GM18873 (cell line): Measurements from ENCODE around the gene ADAM22.

Experiments
- ATAC-seq: cut with Tn5 transposase; IDR thresholded peaks from one replicate; pipeline ENCODE4 v1.9.1; 2021; ENCODE audit warnings: mild to moderate bottlenecking, moderate library complexity, moderate number of reproducible peaks; ENCODE audit not compliant: unreplicated experiment, low FRiP score

The ADAM22 gene

GRCh38 chr7:88034083-88034695 lies 100.1 kb downstream of the ADAM22 start:
- ATAC-seq: no peak

DNA sequence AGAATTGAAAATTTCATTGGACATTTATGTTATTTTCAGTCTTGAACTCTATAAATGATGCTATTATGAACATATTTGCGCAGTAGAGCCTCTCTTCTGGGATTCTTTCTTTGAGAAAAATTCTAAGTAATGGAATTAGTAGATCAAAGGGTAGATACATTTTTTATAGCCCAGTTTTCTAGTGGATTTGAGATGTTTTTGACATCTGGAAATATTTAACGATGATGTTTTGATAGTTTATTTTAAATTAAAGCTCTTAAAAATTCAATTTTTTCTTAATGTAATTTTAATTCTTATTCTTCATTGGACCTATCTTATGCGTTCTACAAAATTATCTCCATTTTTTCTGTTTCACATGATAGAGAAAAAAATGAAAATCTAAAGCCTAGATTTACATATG lies 103.0 kb downstream of the ADAM22 start:
- no peak for ATAC-seq

DNA sequence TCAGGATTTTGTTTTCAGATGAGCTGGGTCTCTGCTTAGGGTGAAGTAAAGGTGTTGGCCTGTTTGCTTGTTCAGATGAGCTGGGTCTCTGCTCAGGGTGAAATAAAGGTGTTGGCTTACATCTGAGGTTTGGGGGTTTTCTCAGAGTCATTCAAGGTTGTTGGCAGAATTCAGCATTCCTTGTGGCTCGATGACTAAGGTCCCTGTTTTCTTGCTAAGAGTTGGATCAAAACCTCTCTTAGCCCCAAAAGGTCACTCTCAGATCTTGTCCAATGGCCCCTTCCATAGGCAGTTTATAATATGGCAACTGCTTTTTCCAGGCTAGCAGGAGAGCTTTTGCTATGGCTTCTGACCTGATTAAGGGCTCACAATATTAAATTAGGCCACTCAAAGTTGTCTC lies 106.6 kb downstream of the ADAM22 start:
- ATAC-seq: no peak

- ATAC-seq: no peak
Observed at GRCh38 chr7:88041583-88041982, 107.5 kb downstream of the ADAM22 start.

DNA sequence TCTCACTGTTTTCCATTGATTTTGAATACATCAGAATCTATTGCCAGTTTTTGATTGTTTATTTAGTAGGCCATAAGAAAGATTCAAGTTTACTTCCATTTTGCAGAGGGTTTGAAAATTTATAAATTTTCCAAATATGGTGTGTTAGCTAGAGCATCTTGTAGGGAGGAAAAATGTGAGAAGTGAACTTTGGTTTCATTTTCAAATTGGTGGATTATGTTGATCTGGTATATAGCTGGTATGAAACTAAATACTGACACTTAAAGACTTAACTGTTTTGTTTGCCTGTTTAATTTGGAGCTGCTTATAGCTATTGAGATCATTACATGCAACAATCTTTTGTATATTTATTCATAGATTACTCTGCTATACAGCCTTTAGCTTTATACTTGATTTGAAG lies 108.1 kb downstream of the ADAM22 start:
- ATAC-seq: no peak

- ATAC-seq: no peak
Observed at GRCh38 chr7:88042803-88043202, 108.8 kb downstream of the ADAM22 start.

- no peak for ATAC-seq
Observed at GRCh38 chr7:88044069-88044468, 110.0 kb downstream of the ADAM22 start.

GRCh38 chr7:88046839-88047573 lies 113.0 kb downstream of the ADAM22 start:
- ATAC-seq: no peak

GRCh38 chr7:88057655-88058054 lies 123.6 kb downstream of the ADAM22 start:
- no peak for ATAC-seq

DNA sequence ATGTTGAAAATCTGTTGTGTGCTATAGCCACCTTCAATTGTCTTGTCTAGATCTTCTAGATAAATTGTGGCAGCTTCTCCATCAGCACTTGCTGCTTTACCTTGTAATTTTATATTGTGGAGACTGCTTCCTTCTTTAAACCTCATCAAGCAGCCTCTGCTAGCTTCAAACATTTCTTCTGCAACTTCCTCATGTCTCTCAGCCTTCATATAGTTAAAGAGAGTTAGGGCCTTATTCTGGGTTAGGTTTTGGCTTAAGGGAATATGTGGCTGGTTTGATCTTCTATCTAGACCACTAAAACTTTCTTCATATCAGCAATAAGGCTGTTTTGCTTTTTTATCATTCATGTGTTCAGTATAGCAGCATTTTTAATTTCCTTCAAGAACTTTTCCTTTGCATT lies 128.2 kb downstream of the ADAM22 start:
- ATAC-seq: no peak

DNA sequence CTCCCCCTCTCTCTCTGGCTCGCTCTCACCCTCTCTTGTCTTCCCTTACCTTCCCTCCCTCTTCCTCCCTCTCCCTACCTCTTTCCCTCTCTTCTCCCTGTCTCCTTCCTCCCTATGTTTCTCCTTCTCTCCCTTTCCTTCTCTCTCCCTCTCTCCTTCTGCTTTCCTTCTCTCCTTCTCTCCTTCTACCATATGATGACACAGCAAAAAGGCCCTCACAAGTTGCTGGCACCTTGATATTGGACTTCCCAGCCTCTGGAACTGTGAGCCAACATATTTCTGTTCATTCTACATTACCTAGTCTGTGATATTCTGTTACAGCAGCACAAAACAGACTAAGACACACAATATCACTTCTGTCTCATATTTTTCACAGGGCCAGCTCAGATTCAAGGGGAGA lies 135.0 kb downstream of the ADAM22 start:
- ATAC-seq: no peak

- ATAC-seq: peak; percentile 83
Observed at GRCh38 chr7:88071994-88072714, 138.1 kb downstream of the ADAM22 start.

GRCh38 chr7:88072715-88073055 lies 138.6 kb downstream of the ADAM22 start:
- ATAC-seq: no peak

- no peak for ATAC-seq
Observed at GRCh38 chr7:88073626-88074025, 139.6 kb downstream of the ADAM22 start.

DNA sequence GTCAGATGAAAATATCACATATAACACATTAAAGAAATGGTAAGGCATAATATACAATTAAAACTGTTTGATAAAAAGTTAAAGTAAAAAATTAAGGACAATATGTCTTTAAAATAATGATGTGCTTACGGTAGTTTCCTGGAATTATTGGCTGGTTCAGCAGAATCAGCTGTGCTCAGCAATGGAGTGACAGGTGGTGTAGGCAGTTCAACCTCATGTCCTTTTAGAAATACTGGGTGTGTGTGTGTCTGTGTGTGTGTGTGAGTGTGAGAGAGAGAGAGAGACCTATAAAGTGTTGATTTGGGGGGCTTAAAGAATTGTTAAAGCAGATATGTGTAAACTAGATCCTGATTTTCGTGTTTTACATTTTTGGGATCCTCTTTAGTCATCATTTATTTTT lies 141.2 kb downstream of the ADAM22 start:
- ATAC-seq: no peak

GRCh38 chr7:88083883-88084282 lies 149.8 kb downstream of the ADAM22 start:
- ATAC-seq: no peak

GRCh38 chr7:88089561-88089960 lies 155.5 kb downstream of the ADAM22 start:
- no peak for ATAC-seq

DNA sequence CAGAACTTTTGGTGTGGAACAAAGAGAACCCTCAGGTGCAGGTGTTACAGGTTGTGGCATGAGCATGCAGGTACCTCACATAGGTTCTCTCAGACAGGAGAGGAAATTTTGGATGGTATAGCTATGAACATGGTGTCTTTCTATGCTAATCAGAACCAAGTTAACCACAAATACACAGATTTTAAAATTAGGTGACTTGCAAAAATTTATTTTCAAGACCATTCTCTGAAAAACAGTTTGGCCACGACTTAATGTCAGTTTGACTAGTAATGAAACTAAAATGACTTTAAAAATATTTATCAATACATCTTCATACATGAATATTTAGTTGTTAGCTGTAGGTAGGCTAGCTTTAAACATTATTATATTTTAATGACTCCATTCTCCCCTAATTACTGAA lies 156.2 kb downstream of the ADAM22 start:
- no peak for ATAC-seq

- ATAC-seq: no peak
Observed at GRCh38 chr7:88090671-88091070, 156.6 kb downstream of the ADAM22 start.

- ATAC-seq: no peak
Observed at GRCh38 chr7:88091988-88092675, 158.1 kb downstream of the ADAM22 start.

DNA sequence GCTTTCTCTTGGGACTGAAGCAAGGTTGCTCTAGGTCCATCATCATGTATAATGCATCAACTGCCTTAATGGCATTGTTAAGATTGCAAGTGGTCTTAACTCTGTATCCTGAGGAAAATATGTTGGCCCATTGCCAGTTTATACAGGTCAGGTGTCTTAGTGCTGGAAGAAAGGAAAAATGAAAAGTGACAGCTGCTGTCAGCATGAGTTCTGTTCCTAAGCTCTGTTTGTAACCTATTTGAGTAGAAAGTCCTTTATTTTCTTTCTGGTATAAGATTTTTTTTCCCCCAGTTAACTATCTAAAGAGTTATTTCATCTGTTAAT lies 158.6 kb downstream of the ADAM22 start:
- ATAC-seq: no peak
